HG02840 (cell line): Measurements from ENCODE around the gene CNTRL.
"Not testable (repeated sequence)": the region's sequence is repeated elsewhere in the genome, so short reads cannot be mapped to it uniquely, and the experiment has no call there.

Experiments
- ATAC-seq: cut with Tn5 transposase; IDR thresholded peaks from one replicate; pipeline ENCODE4 v1.9.1; 2021; ENCODE audit warnings: mild to moderate bottlenecking, moderate library complexity, moderate number of reproducible peaks; ENCODE audit not compliant: unreplicated experiment, low FRiP score

Gene CNTRL

GRCh38 chr9:121074370-121075250 lies at the start of gene CNTRL:
CNTRL (plus strand) TSS chr9:121074955; CDS start chr9:121088327, 13,372 bp downstream.
- peak; percentile 68 for ATAC-seq

GRCh38 chr9:121026260-121026691 lies 48.5 kb upstream of the CNTRL start:
- no peak for ATAC-seq

GRCh38 chr9:121026768-121027167 lies 48.0 kb upstream of the CNTRL start:
- no peak for ATAC-seq

- ATAC-seq = not testable (repeated sequence)
Observed at GRCh38 chr9:121028285-121028684, 46.5 kb upstream of the CNTRL start.

- no peak for ATAC-seq
Observed at GRCh38 chr9:121029469-121029868, 45.3 kb upstream of the CNTRL start.

GRCh38 chr9:121034529-121034928 lies 40.2 kb upstream of the CNTRL start:
- no peak for ATAC-seq

- ATAC-seq = not testable (repeated sequence)
Observed at GRCh38 chr9:121035717-121036116, 39.0 kb upstream of the CNTRL start.

GRCh38 chr9:121038362-121038761 lies 36.4 kb upstream of the CNTRL start:
- no peak for ATAC-seq

GRCh38 chr9:121038804-121039203 lies 36.0 kb upstream of the CNTRL start:
- ATAC-seq = no peak

GRCh38 chr9:121048175-121048574 lies 26.6 kb upstream of the CNTRL start:
- no peak for ATAC-seq

- ATAC-seq = no peak
Observed at GRCh38 chr9:121048618-121049017, 26.1 kb upstream of the CNTRL start.

- no peak for ATAC-seq
Observed at GRCh38 chr9:121050128-121050988, 24.4 kb upstream of the CNTRL start, which contains the start of gene C5. C5 (minus strand) TSS chr9:121050275; CDS start chr9:121050246, 29 bp downstream.

GRCh38 chr9:121053544-121053943 lies 21.2 kb upstream of the CNTRL start:
- no peak for ATAC-seq

GRCh38 chr9:121055642-121056143 lies 19.1 kb upstream of the CNTRL start:
- ATAC-seq = no peak

GRCh38 chr9:121057821-121058220 lies 16.9 kb upstream of the CNTRL start:
- no peak for ATAC-seq

GRCh38 chr9:121059513-121059912 lies 15.2 kb upstream of the CNTRL start:
- ATAC-seq = no peak

- ATAC-seq = no peak
Observed at GRCh38 chr9:121059998-121060636, 14.6 kb upstream of the CNTRL start.

- ATAC-seq = no peak
Observed at GRCh38 chr9:121066850-121067249, 7.9 kb upstream of the CNTRL start.

- ATAC-seq = no peak
Observed at GRCh38 chr9:121067640-121068039, 7.1 kb upstream of the CNTRL start.

- no peak for ATAC-seq
Observed at GRCh38 chr9:121069396-121069795, 5.4 kb upstream of the CNTRL start.
